GM18951 (cell line): ENCODE results near the gene C1orf52.

Experiments
- POLR2A ChIP-seq: IDR thresholded peaks from 4 replicates; pipeline ENCODE4 v1.6.1; 2011; ENCODE audit warnings: mild to moderate bottlenecking; ENCODE audit not compliant: insufficient read length, insufficient read depth; ENCODE audit errors: extremely low read depth
- in situ Hi-C: fragments of 300-500 bp; cut with MboI; formaldehyde crosslinking; loops from one replicate; pipeline ENCODE4 v1.12.0; 2022; ENCODE audit warnings: low sequenced_read_pairs, mixed read lengths, inconsistent platforms; ENCODE audit not compliant: unreplicated experiment

C1orf52 gene

GRCh38 chr1:85208488-85208887 is 51.0 kb downstream of the C1orf52 start:
- no peak for TF ChIP-seq POLR2A
- in situ Hi-C loops, result no loop called here

GRCh38 chr1:85203573-85204171 is 55.8 kb downstream of the C1orf52 start:
- TF ChIP-seq POLR2A, result no peak

GRCh38 chr1:85202864-85203255 is 56.6 kb downstream of the C1orf52 start:
- TF ChIP-seq POLR2A, result no peak
- in situ Hi-C loops, result no loop called here

More at GRCh38 chr1:85203573-85204171, 55.8 kb downstream of the C1orf52 start:
- in situ Hi-C loops, result no loop called here

GRCh38 chr1:85202092-85202863 is 57.2 kb downstream of the C1orf52 start:
- no peak for TF ChIP-seq POLR2A
- in situ Hi-C loops, result no loop called here

- in situ Hi-C loops, result no loop called here
- no peak for TF ChIP-seq POLR2A
Observed at GRCh38 chr1:85201340-85202091, 57.9 kb downstream of the C1orf52 start.

- in situ Hi-C loops, result no loop called here
- TF ChIP-seq POLR2A, result peak; percentile 31
Observed at GRCh38 chr1:85200463-85201339, 58.8 kb downstream of the C1orf52 start, which contains the start of gene SYDE2. TSS of gene SYDE2 (minus strand) at chr1:85201016. CDS start at chr1:85200996, 20 bp downstream.
